Measurements from ENCODE around the gene CCL23.
"Not testable (repeated sequence)": the region's sequence is repeated elsewhere in the genome, so short reads cannot be mapped to it uniquely, and the experiment has no call there.

The CCL23 gene, protein sequence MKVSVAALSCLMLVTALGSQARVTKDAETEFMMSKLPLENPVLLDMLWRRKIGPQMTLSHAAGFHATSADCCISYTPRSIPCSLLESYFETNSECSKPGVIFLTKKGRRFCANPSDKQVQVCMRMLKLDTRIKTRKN

DNA sequence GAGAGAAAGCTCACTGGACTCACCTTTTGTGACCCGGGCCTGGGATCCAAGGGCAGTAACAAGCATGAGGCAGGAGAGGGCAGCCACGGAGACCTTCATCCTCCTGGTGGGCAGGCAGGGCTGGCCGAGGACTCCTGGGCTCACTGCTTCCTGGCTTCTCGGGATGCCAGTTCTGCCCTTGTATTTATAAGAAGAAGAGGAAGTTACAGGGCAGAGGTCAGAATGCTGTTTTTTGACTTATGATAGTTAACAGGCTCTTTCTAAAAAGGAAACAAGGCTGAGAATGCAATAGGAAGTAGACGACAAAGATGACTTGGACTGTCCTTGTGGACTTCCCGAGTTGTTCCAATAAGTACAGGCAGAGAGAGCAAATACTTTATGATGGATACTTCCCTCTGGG is at the start of gene CCL23:
Gene CCL23 (minus strand): TSS at position 174 of the 400 bp plus-strand sequence. CDS start 75 bp downstream, at position 99.
- H3K4me3 ChIP-seq (ENCODE audit: low read depth, low read length), result no peak within 1 kb of the TSS

DNA sequence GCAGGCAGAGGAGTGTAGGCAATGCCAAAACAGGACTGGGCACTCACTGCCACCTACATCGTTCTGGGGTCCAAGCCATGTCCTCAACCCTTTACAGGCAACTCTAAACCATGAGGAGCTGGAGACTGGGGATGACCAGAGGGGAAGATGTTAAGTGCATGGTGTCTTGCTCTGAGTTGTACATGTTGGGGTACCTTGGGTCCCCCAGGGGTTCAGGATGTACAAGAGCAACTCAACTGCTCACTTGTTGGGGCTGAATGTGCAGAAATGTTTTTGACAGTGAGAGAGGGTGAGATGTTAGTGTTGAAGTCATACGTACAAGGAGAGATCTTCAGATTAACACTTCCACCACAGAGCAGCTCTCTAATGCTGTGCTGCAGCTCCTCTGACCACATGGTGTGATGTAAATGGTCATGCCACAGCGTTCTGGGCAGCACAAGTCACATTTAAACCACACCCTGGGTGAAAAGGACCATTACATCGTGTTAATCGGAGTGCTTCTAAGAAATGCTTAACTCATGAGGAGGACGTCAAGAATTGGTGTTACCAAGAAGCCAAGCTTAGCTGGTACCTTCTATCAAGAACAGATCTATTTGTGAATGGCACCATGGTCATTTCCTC is 48.7 kb upstream of the CCL23 start:
- no peak overlapping the region for H3K4me3 ChIP-seq (ENCODE audit: low read depth, low read length)

DNA sequence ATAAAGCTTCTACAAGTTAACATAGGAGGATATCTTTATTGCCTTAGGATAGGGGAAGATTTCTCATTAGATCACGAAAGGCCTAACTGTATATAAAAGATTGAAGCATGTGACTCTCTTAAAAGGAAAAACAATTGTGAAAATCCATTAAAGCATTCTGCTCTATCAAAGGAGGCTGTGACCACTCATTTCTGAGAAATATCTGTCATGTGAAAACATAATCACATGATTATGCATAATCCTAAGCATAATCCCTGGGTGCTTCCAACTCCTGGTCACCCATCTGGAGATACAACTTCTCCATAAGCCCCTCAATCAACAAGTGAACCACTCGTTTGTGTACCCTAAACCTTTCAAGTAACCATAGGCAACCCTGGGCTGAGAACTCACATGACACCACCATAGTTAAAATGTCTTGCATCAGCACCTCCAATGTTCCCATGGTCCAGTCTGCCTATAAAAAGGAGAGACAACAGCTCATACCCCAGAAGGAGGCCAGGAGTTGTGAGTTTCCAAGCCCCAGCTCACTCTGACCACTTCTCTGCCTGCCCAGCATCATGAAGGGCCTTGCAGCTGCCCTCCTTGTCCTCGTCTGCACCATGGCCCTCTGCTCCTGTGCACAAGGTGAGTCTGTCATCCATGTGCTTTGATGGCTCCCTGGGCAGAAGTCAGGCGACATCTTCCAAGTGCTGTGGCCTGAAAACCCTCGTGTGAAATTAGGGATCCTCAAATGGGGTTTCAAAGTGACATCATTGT is 46.2 kb upstream of the CCL23 start, which contains the start of gene CCL18:
Gene CCL18 (plus strand): TSS at position 487 of the 756 bp plus-strand sequence. CDS start 71 bp downstream, at position 558.
- no peak within 1 kb of the TSS for H3K4me3 ChIP-seq (ENCODE audit: low read depth, low read length)

DNA sequence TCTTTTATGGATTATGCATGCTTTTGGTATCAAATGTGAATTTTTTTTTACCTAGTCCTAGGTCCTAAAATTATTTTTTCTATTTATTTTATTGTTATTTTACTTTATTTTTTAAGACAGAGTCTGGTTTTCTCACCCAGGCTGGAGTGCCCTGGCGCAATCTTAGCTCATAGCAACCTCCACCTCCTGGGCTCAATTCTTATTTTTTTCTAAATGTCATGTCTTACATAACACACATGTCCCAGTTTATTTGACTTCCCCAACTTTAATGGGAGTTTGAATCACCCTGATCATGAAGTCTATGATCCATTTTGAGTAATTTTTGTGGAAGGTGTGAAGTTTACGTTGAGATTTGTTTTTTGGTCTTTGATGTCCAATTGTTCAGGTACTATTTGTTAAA is 43.0 kb upstream of the CCL23 start:
- no peak overlapping the region for H3K4me3 ChIP-seq (ENCODE audit: low read depth, low read length)

DNA sequence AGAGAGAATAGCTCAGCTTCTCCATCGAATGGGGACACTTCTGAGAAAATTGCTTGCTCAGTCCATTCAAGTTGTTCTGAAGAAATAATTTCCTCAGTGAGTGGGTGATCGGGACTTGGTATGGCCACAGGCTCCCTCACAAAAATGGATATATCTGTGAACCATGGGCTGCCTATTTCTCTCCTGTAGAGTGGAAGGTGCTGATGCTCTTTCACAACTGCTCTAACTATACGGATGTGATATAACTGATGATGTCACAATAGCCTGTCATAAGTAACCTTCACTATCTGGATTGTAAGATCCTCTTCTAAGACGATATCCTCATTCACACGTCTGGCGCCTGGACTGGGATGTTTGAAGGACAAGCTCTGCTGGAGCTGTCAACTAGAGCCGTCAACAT is 41.6 kb upstream of the CCL23 start:
- no peak overlapping the region for H3K4me3 ChIP-seq (ENCODE audit: low read depth, low read length)

DNA sequence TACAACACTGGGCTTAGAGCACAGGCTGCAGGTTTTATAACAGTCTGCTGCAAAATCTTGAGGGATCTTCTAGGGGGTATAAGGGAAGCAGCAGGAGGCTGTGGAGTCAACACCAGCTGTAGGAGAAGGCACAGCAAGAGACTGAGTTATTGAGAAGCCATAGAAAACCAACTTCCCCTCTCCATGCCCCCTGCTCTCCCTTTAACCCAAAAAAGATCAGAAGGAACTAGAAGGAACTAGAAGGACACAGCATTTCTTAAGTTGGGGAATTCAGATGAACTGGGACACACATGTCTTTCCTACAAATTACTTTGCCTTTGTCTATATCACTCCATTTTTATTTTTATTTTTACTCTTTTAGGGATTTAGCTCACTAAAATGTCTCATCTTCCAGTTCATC is 40.1 kb upstream of the CCL23 start:
- no peak overlapping the region for H3K4me3 ChIP-seq (ENCODE audit: low read depth, low read length)

DNA sequence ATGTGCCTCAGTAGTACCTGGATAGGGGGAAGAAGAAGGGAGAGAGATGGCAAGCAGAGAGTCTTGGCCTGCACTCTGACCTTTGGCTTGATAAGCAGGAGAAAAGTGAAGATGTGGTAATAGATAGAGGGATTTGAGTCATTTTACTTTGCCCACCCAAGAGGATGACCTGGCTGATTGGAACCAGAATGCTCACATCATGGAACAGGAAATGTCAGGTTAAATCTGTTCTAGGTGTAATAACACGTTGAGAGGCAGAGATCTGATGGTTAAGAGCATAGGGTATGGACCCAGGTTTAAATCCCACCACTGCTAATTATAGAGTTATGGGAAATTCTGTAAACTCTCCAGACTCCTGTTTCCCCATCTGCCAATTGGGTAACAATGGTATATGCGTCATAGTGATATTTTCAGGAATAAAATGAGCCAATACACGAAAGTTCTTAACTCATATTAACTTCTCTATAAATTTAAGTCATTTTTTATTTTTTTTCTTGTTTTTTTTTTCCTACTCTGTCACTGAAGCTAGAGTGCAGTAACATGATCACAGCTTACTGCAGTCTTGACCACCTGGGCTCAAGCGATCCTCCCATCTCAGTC is 38.2 kb upstream of the CCL23 start:
- no peak overlapping the region for H3K4me3 ChIP-seq (ENCODE audit: low read depth, low read length)

DNA sequence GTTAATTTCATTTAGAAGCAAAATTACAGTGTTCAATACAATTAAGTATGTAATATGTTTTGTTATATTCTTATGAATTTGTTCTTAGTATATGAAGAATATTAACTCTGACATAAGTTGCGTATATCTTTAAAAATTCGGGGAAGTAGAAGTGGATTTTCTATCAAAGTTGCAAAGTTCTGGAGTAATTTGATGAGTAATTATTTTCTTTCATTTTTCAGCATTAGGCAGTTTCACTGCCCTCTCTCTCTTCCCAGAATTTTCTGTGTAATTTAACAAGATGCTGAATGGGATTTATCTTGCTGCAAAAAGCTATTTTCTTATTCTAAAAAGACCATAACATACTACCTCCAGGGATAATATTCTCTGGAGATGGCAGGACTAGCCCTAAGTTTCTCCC is 37.4 kb upstream of the CCL23 start:
- H3K4me3 ChIP-seq (ENCODE audit: low read depth, low read length), result no peak overlapping the region

DNA sequence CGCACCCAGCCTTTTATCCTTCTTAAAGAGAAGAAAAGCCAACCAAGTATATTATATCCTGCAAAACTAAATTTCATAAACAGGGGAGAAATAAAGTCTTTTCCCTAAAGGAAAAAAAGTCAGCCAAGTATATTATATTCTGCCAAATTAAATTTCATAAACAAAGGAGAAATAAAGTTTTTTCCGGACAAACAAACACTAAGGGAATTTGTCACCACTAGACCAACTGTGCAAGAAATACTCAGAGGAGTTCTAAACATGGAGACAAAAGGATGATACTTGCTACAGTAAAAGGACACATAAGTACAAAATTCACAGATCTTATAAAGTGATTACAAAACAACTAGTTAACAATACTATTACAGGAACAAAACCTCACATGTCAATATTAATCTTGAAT is 31.9 kb upstream of the CCL23 start:
- no peak overlapping the region for H3K4me3 ChIP-seq (ENCODE audit: low read depth, low read length)

DNA sequence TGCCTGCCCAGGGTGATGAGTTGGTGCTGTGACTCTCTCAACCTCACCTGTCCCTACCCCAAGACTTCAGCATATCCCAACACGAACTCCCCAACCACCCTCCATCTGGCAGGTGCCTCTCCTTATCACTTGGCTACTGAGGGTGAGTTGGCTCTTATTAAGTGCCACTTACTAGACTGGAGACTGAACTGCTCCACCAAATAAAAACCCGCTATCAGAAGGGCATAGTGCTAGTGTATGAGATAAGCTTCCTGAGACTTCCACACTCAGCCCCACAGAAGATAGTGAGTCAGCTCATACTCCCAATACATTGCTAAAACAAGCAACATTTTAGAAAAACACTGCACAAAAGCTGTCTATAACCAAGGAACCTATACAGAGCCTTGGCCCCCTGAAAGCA is 30.3 kb upstream of the CCL23 start:
- H3K4me3 ChIP-seq (ENCODE audit: low read depth, low read length), result no peak overlapping the region

DNA sequence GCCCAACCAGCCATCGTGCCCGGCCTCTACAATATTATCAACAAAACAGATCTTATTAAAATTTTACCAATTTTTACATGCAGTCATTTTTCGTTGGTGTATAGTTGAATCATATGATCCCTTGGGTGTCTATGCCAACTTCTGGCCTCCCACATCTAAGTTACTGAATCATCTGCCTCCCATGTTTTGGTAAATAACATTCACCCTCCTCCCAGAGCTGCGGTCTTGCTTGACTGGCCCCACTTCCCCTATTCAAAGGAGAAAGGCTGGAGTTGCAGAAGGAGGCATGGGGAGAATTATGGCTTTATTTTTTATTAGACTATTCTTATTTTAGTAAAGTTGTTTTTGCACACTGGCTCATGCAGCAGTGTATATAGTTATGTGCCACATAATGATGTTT is 18.5 kb upstream of the CCL23 start:
- H3K4me3 ChIP-seq (ENCODE audit: low read depth, low read length), result no peak overlapping the region

DNA sequence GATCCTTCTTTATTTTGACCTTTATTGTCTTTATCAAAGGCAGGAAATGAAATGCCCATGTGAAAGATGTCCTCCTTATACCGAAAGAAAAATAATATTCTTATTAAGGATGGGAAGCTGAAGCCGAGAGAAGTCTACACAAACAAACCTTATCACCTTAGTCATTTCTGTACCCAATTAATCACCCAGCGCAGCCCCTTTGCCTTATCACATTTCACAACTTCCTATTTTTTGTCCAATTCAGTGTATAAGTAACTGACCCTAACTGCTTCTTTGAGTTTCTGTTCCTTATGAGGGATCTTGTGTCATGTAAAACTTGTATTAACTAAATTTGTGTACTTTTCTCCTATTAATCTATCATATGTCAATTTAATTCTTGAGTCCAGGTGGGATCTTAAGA is 16.4 kb upstream of the CCL23 start:
- H3K4me3 ChIP-seq (ENCODE audit: low read depth, low read length), result no peak overlapping the region

DNA sequence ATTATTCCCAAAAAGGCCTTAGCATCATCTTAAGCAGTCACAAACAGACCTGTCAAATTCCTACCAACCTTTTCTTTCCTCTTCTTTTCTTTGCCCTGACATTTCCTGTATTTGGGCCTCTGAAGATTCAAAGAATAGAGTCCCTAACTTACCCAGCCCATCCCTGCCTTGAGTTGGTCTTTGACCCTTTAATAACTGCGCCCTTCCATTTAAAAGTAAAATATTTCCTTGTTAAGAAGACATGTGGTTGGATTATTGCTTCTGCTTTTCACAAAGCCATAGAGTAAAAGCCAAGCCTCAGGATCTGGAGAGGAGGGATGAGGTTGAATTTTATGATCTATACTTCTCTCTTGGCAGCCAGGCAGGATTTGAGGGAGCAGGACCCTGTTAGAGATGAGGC is 13.2 kb upstream of the CCL23 start:
- no peak overlapping the region for H3K4me3 ChIP-seq (ENCODE audit: low read depth, low read length)

DNA sequence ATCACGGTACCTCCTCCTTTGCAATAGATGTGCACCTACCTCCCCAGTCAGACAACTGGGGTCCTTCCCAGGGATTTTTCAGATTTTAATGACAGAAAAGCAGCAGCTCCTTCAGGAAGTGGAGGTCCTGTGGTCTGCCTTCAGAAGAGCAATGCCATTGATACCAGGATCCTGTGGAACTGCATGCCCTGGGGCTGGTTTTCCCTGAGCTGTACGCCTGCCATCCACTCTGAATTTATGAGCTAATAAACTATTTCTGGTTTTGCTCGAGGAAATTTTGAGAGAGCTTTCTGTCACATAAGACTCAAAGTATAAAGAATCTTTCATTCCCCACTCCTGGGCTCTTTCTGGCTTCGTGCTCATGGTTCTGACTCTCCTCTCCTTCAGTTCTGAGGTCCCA is 10.0 kb upstream of the CCL23 start:
- H3K4me3 ChIP-seq (ENCODE audit: low read depth, low read length), result no peak overlapping the region

DNA sequence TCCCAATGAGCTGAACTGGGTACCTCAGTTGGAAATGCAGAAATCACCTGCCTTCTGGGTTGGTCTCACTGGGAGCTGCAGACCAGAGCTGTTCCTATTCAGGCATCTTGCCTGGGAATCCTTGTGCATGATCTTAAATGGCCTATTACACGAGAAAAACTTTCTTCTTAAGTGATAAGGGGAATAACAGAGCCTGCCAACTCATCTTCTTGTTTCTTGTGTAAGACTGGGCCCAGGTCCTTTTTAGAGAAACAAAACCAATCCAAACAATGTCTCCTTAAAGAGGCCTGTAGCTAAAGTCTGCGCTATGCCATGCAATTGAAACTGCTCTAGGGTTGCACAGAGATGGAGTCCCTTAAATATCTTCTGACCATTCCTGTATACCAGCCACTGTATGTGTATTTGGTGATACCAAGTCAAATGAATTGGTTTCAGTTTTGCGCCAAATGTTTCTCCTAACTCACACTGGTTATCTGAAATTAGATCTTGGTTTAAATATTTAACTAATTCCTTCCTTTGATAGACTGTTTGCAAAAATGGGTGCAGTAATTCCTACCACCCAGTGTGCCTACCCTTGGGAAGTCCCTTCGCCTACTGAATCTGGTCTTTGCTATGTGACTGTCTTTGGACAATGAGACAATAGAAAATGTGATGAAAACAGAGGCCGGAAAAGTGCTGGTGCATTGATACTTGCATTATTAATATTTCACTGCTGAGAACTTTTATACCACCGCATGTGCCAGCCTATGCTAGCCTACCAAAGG is 6.5 kb upstream of the CCL23 start:
- H3K4me3 ChIP-seq (ENCODE audit: low read depth, low read length), result no peak overlapping the region

DNA sequence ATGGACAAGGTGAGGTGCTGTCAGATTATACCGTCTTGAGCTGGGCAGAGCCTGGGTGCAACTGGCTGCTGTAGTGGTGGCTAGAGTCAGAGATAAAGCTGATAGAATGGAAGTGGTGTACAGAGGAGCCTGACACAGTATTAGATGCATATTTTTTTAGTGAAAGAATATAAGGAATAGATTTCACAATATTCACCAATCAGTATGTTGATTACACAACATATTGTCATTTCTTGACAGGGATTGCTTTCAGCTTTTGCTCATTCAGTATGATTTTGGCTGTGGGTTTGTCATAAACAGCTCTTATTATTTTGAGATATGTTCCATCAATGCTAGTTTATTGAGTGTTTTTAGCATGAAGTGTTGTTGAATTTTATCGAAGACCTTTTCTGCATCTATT is 1.7 kb upstream of the CCL23 start:
- no peak overlapping the region for H3K4me3 ChIP-seq (ENCODE audit: low read depth, low read length)

DNA sequence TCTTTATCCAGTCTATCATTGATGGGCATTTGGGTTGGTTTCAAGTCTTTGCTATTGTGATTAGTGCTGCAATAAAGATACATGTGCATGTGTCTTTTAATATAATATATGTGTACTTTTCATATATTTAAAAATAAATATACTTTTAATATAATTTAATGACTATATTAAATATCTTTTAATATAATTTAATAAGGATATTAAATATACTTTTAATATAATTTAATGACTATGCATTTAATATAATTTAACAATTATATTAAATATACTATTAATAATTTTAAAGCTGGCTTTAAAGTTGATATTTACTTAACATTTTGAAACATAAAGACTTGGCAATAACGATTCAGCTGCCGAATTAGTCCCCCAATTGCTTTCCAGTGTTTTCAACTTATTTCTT is 1.2 kb downstream of the CCL23 start:
- H3K4me3 ChIP-seq (ENCODE audit: low read depth, low read length), result no peak overlapping the region

DNA sequence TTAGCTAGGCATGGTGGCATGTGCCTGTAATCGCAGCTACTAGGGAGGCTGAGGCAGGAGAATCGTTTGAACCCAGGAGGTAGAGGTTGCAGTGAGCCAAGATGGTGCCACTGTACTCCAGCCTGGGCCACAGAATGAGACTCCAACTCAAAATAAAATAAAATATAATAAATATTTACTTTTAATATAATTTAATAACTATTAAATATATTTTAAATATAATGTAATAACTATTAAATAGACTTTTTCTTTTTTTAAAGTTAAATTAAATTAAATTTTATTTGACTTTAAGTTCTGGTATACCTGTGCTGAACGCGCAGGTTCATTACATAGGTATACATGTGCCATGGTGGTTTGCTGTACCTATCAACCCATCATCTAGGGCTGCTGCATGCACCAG is 1.9 kb downstream of the CCL23 start:
- H3K4me3 ChIP-seq (ENCODE audit: low read depth, low read length), result not testable (repeated sequence)

DNA sequence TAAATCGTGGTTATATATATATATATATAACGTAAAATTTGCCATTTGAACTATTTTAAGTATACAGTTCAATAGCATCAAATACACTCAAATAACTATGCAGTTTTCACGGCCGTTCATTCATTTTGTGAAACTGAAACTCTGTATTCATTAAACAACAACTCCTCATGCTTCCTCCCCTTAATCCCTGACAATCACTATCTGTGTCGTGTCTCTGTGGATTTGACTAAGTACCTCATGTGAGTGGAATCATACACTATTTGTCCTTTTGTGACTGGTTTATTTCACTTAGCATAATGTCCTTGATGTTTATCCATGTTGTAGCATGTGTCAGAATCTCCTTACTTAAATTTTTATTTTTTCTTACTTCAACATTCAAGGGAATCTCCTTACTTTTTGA is 2.8 kb downstream of the CCL23 start:
- no peak overlapping the region for H3K4me3 ChIP-seq (ENCODE audit: low read depth, low read length)

DNA sequence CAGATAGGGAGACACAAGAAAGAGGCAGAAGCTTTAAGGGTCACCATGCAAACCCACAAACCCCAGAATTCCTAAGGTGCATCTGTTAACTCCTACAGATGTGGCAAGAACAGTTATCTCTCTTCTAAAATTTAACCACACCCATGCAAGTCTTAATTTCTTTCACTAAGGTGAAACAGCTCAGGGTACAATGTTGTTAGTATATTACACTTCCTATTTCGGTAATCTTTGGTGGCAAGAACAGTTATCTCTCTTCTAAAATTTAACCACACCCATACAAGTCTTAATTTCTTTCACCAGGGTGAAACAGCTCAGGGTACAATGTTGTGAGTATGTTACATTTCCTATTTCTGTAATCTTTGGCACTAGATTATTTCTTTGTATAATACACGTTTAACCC is 6.6 kb downstream of the CCL23 start:
- H3K4me3 ChIP-seq (ENCODE audit: low read depth, low read length), result no peak overlapping the region

DNA sequence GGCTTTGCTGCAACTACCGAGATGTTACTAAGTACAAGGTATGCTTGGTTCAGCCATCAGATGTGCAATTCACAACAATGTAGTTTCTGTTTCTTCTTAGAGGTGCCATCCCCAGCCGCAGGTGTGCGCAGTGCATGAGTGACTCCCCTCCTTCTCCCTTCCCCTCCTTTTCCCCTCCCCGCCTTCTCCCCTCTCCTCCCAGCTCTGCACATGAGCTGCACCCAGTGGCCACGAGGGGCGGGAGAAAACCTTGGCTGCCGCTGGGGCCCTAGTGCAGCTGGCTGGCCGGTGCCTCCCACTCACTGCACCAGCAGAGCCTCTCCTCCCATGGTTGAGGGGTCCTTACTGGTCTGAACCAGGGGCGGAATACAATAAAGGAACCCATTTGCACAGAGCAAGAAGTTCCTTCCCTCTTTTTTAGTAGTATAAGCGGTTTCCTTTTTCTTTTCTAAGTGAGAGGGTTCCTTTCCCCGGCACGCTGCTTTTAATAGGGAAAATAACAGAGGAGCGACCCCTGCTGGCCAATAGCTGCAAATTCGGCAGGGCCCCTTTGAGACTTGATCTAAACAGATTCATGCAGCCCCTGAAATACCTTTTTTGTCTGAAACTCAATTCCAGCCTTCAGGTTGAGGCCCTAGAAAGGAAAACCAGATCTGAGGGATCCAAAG is 8.6 kb downstream of the CCL23 start:
- no peak overlapping the region for H3K4me3 ChIP-seq (ENCODE audit: low read depth, low read length)

Data from iPS-11a (cell line).